Duodenal mucosa (tissue), 2 donors: ENCODE data around the gene HOXB8.

ENCODE experiments used
- H3K27ac ChIP-seq: one replicate; pipeline ENCODE4 v1.7.0; 2013; ENCODE audit warnings: low read depth, low read length
- H3K27me3 ChIP-seq, 2 donors: one replicate each; pipeline ENCODE4 v1.7.0; 2013; ENCODE audit warnings: low read length in 2 of 2, control low read depth in 1 of 2; ENCODE audit not compliant: insufficient read depth in 2 of 2, control insufficient read depth in 1 of 2
- H3K36me3 ChIP-seq, 2 donors: one replicate each; pipeline ENCODE4 v1.7.0; 2013; ENCODE audit warnings: low read length in 2 of 2, control low read depth in 1 of 2; ENCODE audit not compliant: insufficient read depth in 2 of 2, control insufficient read depth in 1 of 2
- H3K4me1 ChIP-seq, 2 donors: one replicate each; pipeline ENCODE4 v1.7.0; 2013; ENCODE audit warnings: low read length in 2 of 2, control low read depth in 1 of 2; ENCODE audit not compliant: insufficient read depth in 2 of 2, control insufficient read depth in 1 of 2
- H3K4me3 ChIP-seq, 2 donors: one replicate each; pipeline ENCODE4 v1.7.0; 2013; ENCODE audit warnings: low read length in 2 of 2, low read depth in 1 of 2
- H3K9ac ChIP-seq, 2 donors: one replicate each; pipeline ENCODE4 v1.7.0; 2013; ENCODE audit warnings: low read length in 2 of 2, low read depth in 1 of 2
- H3K9me3 ChIP-seq, 2 donors: one replicate each; pipeline ENCODE4 v1.7.0; 2013; ENCODE audit warnings: low read length in 2 of 2, control low read depth in 1 of 2; ENCODE audit not compliant: control insufficient read depth in 1 of 2

HOXB8 gene

GRCh38 chr17:48637323-48638260 lies 22.5 kb upstream of the HOXB8 start:
- Histone ChIP-seq H3K4me1 (no peaks in the 10 kb centered on the region), H3K27me3 (peaks cover 88 to 95% of the 10 kb centered on the region in 2 donors), H3K27ac (no peak overlapping the region), H3K4me3 (no peak overlapping the region), H3K36me3 (no peaks in the 10 kb centered on the region), H3K9me3 (no peaks in the 10 kb centered on the region), H3K9ac (no peak overlapping the region)

GRCh38 chr17:48636177-48637018 lies 21.3 kb upstream of the HOXB8 start:
- Histone ChIP-seq H3K27ac (no peak overlapping the region), H3K27me3 (peaks cover 88 to 95% of the 10 kb centered on the region in 2 donors), H3K9me3 (no peaks in the 10 kb centered on the region), H3K4me3 (no peak overlapping the region), H3K36me3 (no peaks in the 10 kb centered on the region), H3K9ac (no peak overlapping the region), H3K4me1 (no peaks in the 10 kb centered on the region)

GRCh38 chr17:48634493-48635208 lies 19.6 kb upstream of the HOXB8 start:
- no peak overlapping the region for H3K27ac ChIP-seq
- H3K36me3 ChIP-seq: no peaks in the 10 kb centered on the region
- no peak overlapping the region for H3K4me3 ChIP-seq
- no peaks in the 10 kb centered on the region for H3K4me1 ChIP-seq
- no peaks in the 10 kb centered on the region for H3K9me3 ChIP-seq
- H3K9ac ChIP-seq: no peak overlapping the region
- H3K27me3 ChIP-seq: peaks cover 89 to 95% of the 10 kb centered on the region in 2 donors

GRCh38 chr17:48633266-48633677 lies 18.2 kb upstream of the HOXB8 start:
- no peak overlapping the region for H3K9ac ChIP-seq
- no peak overlapping the region for H3K4me3 ChIP-seq
- H3K4me1 ChIP-seq: no peaks in the 10 kb centered on the region

GRCh38 chr17:48632579-48633265 lies 17.6 kb upstream of the HOXB8 start:
- H3K9me3 ChIP-seq: no peaks in the 10 kb centered on the region
- H3K9ac ChIP-seq: no peak overlapping the region
- H3K4me1 ChIP-seq: no peaks in the 10 kb centered on the region
- peaks cover 89 to 96% of the 10 kb centered on the region in 2 donors for H3K27me3 ChIP-seq
- no peak overlapping the region for H3K4me3 ChIP-seq
- H3K36me3 ChIP-seq: no peaks in the 10 kb centered on the region
- no peak overlapping the region for H3K27ac ChIP-seq

More at GRCh38 chr17:48633266-48633677, 18.2 kb upstream of the HOXB8 start:
- no peak overlapping the region for H3K27ac ChIP-seq
- H3K27me3 ChIP-seq: peaks cover 89 to 95% of the 10 kb centered on the region in 2 donors
- no peaks in the 10 kb centered on the region for H3K36me3 ChIP-seq
- H3K9me3 ChIP-seq: no peaks in the 10 kb centered on the region

GRCh38 chr17:48631693-48632578 lies 16.8 kb upstream of the HOXB8 start:
- no peaks in the 10 kb centered on the region for H3K9me3 ChIP-seq
- H3K27ac ChIP-seq: no peak overlapping the region
- H3K4me3 ChIP-seq: no peak overlapping the region
- no peak overlapping the region for H3K9ac ChIP-seq
- peaks cover under 1 to 3% of the 10 kb centered on the region in 2 donors for H3K4me1 ChIP-seq
- peaks cover 89 to 96% of the 10 kb centered on the region in 2 donors for H3K27me3 ChIP-seq
- H3K36me3 ChIP-seq: no peaks in the 10 kb centered on the region

- H3K9me3 ChIP-seq: no peaks in the 10 kb centered on the region
- no peak overlapping the region for H3K27ac ChIP-seq
- peaks cover 7 to 9% of the 10 kb centered on the region in 2 donors for H3K4me1 ChIP-seq
- H3K4me3 ChIP-seq: no peak overlapping the region
- no peak overlapping the region for H3K9ac ChIP-seq
- no peaks in the 10 kb centered on the region for H3K36me3 ChIP-seq
- peaks cover 89 to 95% of the 10 kb centered on the region in 2 donors for H3K27me3 ChIP-seq
Measured at GRCh38 chr17:48630925-48631692, 16.0 kb upstream of the HOXB8 start.

GRCh38 chr17:48630009-48630924 lies 15.2 kb upstream of the HOXB8 start:
- no peak overlapping the region for H3K4me3 ChIP-seq
- H3K9me3 ChIP-seq: no peaks in the 10 kb centered on the region
- no peak overlapping the region for H3K27ac ChIP-seq
- H3K27me3 ChIP-seq: peaks cover 91 to 95% of the 10 kb centered on the region in 2 donors
- no peak overlapping the region for H3K9ac ChIP-seq
- H3K36me3 ChIP-seq: no peaks in the 10 kb centered on the region
- H3K4me1 ChIP-seq: peaks cover 9 to 14% of the 10 kb centered on the region in 2 donors
